ENCODE measurements around the gene SMCO4. TPM values are rescaled to one million over a fixed set of nuclear protein-coding genes. Genes with fewer than 3 reads are reported as not detected.
A peak's percentile ranks its signal among the peaks of the same experiment; 100 is the strongest.

SMCO4 gene
- total RNA-seq, 2 experiments from 2014 or later: 36.1 to 44.1 TPM

DNA sequence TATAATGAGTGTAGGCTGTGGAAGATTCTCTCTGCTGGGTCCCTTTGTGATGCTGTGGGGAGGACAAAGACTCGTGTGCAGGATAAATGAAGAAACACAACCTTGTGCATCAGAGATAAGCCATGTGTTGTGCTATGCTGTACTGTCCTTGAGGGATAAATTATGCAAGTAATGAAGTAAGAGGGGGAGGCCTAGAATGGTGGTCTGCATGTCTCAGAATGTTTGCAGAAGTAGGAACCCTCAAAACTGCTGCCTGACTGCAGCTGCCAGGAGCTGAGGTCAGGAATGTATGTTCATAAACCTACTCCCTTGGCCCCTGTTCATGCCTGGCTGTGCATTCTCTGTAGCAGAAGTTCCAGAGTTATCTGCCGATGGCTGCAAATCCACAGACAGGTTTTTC is 4.6 kb upstream of the SMCO4 start:
- Histone ChIP-seq H2AFZ (ENCODE audit: low read length) (no peak overlapping the region), H3K9me2 (ENCODE audit: insufficient read depth, low read length) (no peaks in the 10 kb centered on the region), H3K9me3 (ENCODE audit: low read length) (no peaks in the 10 kb centered on the region), H3K79me2 (ENCODE audit: insufficient read depth, low read depth, low read length) (no peaks in the 10 kb centered on the region), H3K4me1 (ENCODE audit: insufficient read depth, low read length, poor library complexity, severe bottlenecking) (peaks cover 24% of the 10 kb centered on the region), H3K27ac (ENCODE audit: low read depth, low read length, poor library complexity, severe bottlenecking) (no peak overlapping the region), H3K4me2 (ENCODE audit: low read length) (no peak overlapping the region), H3K36me3 (ENCODE audit: insufficient read depth, low read length) (no peaks in the 10 kb centered on the region), H3K4me3 (ENCODE audit: low read depth, low read length, poor library complexity, severe bottlenecking) (no peak overlapping the region), H4K20me1 (ENCODE audit: insufficient read depth, low read length) (no peaks in the 10 kb centered on the region)
- CTCF ChIA-PET (ENCODE audit: unreplicated experiment): no interaction called here
- intact Hi-C loops (cut with micrococcal nuclease; ENCODE audit: unreplicated experiment): no loop called here
- TF ChIP-seq EZH2phosphoT487 (IDR thresholded peaks at IDR 0.05; ENCODE audit: borderline replicate concordance, low read depth, low read length): no peak
- TF ChIP-seq, protein P1, sequence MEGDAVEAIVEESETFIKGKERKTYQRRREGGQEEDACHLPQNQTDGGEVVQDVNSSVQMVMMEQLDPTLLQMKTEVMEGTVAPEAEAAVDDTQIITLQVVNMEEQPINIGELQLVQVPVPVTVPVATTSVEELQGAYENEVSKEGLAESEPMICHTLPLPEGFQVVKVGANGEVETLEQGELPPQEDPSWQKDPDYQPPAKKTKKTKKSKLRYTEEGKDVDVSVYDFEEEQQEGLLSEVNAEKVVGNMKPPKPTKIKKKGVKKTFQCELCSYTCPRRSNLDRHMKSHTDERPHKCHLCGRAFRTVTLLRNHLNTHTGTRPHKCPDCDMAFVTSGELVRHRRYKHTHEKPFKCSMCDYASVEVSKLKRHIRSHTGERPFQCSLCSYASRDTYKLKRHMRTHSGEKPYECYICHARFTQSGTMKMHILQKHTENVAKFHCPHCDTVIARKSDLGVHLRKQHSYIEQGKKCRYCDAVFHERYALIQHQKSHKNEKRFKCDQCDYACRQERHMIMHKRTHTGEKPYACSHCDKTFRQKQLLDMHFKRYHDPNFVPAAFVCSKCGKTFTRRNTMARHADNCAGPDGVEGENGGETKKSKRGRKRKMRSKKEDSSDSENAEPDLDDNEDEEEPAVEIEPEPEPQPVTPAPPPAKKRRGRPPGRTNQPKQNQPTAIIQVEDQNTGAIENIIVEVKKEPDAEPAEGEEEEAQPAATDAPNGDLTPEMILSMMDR (conservative IDR thresholded peaks at IDR 0.05; ENCODE audit: low read length): no peak
- POLR2A ChIA-PET: no interaction called here
- DNase-seq (ENCODE audit: low spot score): no peak
- no TSS peak for BruUV-seq (replicated peaks)

DNA sequence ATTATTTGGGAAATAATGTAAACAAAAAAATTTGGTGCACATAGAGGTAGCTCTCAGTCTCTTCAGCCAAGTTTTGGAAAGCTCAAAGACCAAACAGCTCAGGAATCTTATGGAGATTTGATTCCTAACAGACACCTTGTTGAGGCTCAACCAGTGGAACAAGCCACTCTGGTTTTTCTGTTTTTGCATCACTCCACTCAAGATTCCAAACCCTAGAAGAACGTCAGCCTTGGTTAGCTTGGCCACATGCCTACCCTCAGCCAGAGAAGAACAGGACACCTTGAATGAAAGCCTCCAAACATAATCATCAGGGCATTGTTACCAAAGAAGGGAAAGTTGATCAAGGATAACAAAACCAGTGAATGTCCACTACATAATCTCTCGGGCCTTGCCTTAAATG is 3.8 kb upstream of the SMCO4 start:
- Histone ChIP-seq H3K79me2 (ENCODE audit: insufficient read depth, low read depth, low read length) (no peaks in the 10 kb centered on the region), H3K9me3 (ENCODE audit: low read length) (no peaks in the 10 kb centered on the region), H3K4me2 (ENCODE audit: low read length) (no peak overlapping the region), H3K27ac (ENCODE audit: low read depth, low read length, poor library complexity, severe bottlenecking) (no peak overlapping the region), H3K4me3 (ENCODE audit: low read depth, low read length, poor library complexity, severe bottlenecking) (no peak overlapping the region), H3K9me2 (ENCODE audit: insufficient read depth, low read length) (no peaks in the 10 kb centered on the region), H3K36me3 (ENCODE audit: insufficient read depth, low read length) (no peaks in the 10 kb centered on the region), H3K4me1 (ENCODE audit: insufficient read depth, low read length, poor library complexity, severe bottlenecking) (peaks cover 30% of the 10 kb centered on the region), H4K20me1 (ENCODE audit: insufficient read depth, low read length) (no peaks in the 10 kb centered on the region), H2AFZ (ENCODE audit: low read length) (0 out of 2 replicates have a peak overlapping the region, but pooled peaks have one; percentile 38)
- ChIA-PET POLR2A (interaction anchor here (0.7 to 2.0 kb wide), 2 partner anchors 17 to 25 kb away, joined by 3 to 5 read pairs; no protein-coding TSS in a partner anchor), CTCF (ENCODE audit: unreplicated experiment) (no interaction called here)
- BruUV-seq (replicated peaks): no TSS peak
- no peak for DNase-seq (ENCODE audit: low spot score)
- TF ChIP-seq, protein P1 (conservative IDR thresholded peaks at IDR 0.05; ENCODE audit: low read length): no peak
- no peak for TF ChIP-seq EZH2phosphoT487 (IDR thresholded peaks at IDR 0.05; ENCODE audit: borderline replicate concordance, low read depth, low read length)
- intact Hi-C loops (cut with micrococcal nuclease; ENCODE audit: unreplicated experiment): no loop called here

DNA sequence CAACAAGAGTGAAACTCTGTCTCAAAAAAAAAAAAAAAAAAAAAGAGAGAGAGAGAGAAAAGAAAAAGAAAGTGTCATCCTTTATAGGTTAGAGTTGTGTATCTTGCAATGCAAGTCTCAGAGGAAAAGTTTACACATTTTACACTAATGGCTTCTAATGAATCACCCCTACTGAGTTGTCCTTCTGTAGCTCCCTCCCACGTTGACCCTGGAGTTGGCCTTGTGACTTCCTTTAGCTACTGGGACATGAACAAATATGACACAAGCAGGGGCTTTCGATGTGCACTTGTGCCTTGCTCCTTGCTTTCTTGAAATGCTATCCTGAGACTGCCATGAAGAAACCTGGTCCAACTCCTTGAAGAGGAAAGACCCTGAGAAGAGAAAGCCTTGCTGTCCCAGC is 2.4 kb upstream of the SMCO4 start:
- no peaks in the 10 kb centered on the region for H3K9me2 ChIP-seq (ENCODE audit: insufficient read depth, low read length)
- peaks cover 38% of the 10 kb centered on the region for H3K4me1 ChIP-seq (ENCODE audit: insufficient read depth, low read length, poor library complexity, severe bottlenecking)
- no peak overlapping the region for H3K4me3 ChIP-seq (ENCODE audit: low read depth, low read length, poor library complexity, severe bottlenecking)
- H3K27ac ChIP-seq (ENCODE audit: low read depth, low read length, poor library complexity, severe bottlenecking): no peak overlapping the region
- TF ChIP-seq EZH2phosphoT487 (IDR thresholded peaks at IDR 0.05; ENCODE audit: borderline replicate concordance, low read depth, low read length): no peak
- TF ChIP-seq, protein P1 (conservative IDR thresholded peaks at IDR 0.05; ENCODE audit: low read length): no peak
- DNase-seq (ENCODE audit: low spot score): no peak
- peaks cover 13% of the 10 kb centered on the region; the same call in 1 of the 2 replicates for H3K79me2 ChIP-seq (ENCODE audit: insufficient read depth, low read depth, low read length)
- no peak overlapping the region for H3K4me2 ChIP-seq (ENCODE audit: low read length)
- H4K20me1 ChIP-seq (ENCODE audit: insufficient read depth, low read length): no peaks in the 10 kb centered on the region
- intact Hi-C loops (cut with micrococcal nuclease; ENCODE audit: unreplicated experiment): no loop called here
- H3K9me3 ChIP-seq (ENCODE audit: low read length): no peaks in the 10 kb centered on the region
- H2AFZ ChIP-seq (ENCODE audit: low read length): no peak overlapping the region
- ChIA-PET POLR2A (interaction anchor here (0.6 to 2.0 kb wide), 7 partner anchors 10 to 1716 kb away, joined by 3 to 6 read pairs (median 4); no protein-coding TSS in a partner anchor), CTCF (ENCODE audit: unreplicated experiment) (no interaction called here)
- BruUV-seq (replicated peaks): no TSS peak
- H3K36me3 ChIP-seq (ENCODE audit: insufficient read depth, low read length): no peaks in the 10 kb centered on the region
